IPS-18a (cell line): Measurements from ENCODE around the gene CFAP54.
"Not testable (repeated sequence)": the region's sequence is repeated elsewhere in the genome, so short reads cannot be mapped to it uniquely, and the experiment has no call there.

Experiments used
- H3K27ac ChIP-seq: one replicate; pipeline ENCODE4 v1.5.1; 2013; ENCODE audit warnings: low read length
- H3K27me3 ChIP-seq: one replicate; pipeline ENCODE4 v1.6.1; 2013; ENCODE audit warnings: mild to moderate bottlenecking, low read length; ENCODE audit not compliant: control insufficient read depth, insufficient read depth
- H3K36me3 ChIP-seq: one replicate; pipeline ENCODE4 v1.6.1; 2013; ENCODE audit warnings: low read depth, low read length; ENCODE audit not compliant: control insufficient read depth
- H3K4me1 ChIP-seq: one replicate; pipeline ENCODE4 v1.6.1; 2013; ENCODE audit warnings: low read depth, low read length; ENCODE audit not compliant: control insufficient read depth
- H3K4me3 ChIP-seq: one replicate; pipeline ENCODE4 v1.5.1; 2013; ENCODE audit warnings: low read length
- H3K9ac ChIP-seq: one replicate; pipeline ENCODE4 v1.6.1; 2013; ENCODE audit warnings: mild to moderate bottlenecking, low read length, moderate library complexity
- H3K9me3 ChIP-seq: one replicate; pipeline ENCODE4 v1.6.1; 2013; ENCODE audit warnings: low read depth, low read length; ENCODE audit not compliant: control insufficient read depth

Gene CFAP54

GRCh38 chr12:96585977-96586376, 96.6 kb downstream of the CFAP54 start:
- Histone ChIP-seq H3K4me3 (no peak overlapping the region), H3K36me3 (no peaks in the 10 kb centered on the region), H3K4me1 (no peaks in the 10 kb centered on the region), H3K9me3 (no peaks in the 10 kb centered on the region), H3K27me3 (no peaks in the 10 kb centered on the region), H3K27ac (no peak overlapping the region), H3K9ac (no peak overlapping the region)

- H3K9me3 ChIP-seq = no peaks in the 10 kb centered on the region
- no peaks in the 10 kb centered on the region for H3K27me3 ChIP-seq
- no peaks in the 10 kb centered on the region for H3K36me3 ChIP-seq
- H3K9ac ChIP-seq = no peak overlapping the region
- H3K27ac ChIP-seq = no peak overlapping the region
- H3K4me3 ChIP-seq = no peak overlapping the region
- H3K4me1 ChIP-seq = no peaks in the 10 kb centered on the region
Observed at GRCh38 chr12:96587691-96588090, 98.3 kb downstream of the CFAP54 start.

GRCh38 chr12:96590970-96591369, 101.6 kb downstream of the CFAP54 start:
- Histone ChIP-seq H3K4me3 (no peak overlapping the region), H3K36me3 (no peaks in the 10 kb centered on the region), H3K27me3 (no peaks in the 10 kb centered on the region), H3K27ac (no peak overlapping the region), H3K4me1 (no peaks in the 10 kb centered on the region), H3K9me3 (no peaks in the 10 kb centered on the region), H3K9ac (no peak overlapping the region)

- not testable (repeated sequence) for H3K27ac ChIP-seq, H3K9me3 ChIP-seq, H3K9ac ChIP-seq, H3K4me1 ChIP-seq, H3K4me3 ChIP-seq, H3K27me3 ChIP-seq, H3K36me3 ChIP-seq
Observed at GRCh38 chr12:96604374-96604773, 115.0 kb downstream of the CFAP54 start.

- no peaks in the 10 kb centered on the region for H3K27me3 ChIP-seq
- peaks cover 10% of the 10 kb centered on the region for H3K9me3 ChIP-seq
- H3K9ac ChIP-seq = no peak overlapping the region
- H3K4me3 ChIP-seq = no peak overlapping the region
- H3K36me3 ChIP-seq = no peaks in the 10 kb centered on the region
- no peak overlapping the region for H3K27ac ChIP-seq
- no peaks in the 10 kb centered on the region for H3K4me1 ChIP-seq
Observed at GRCh38 chr12:96605684-96606083, 116.3 kb downstream of the CFAP54 start.

GRCh38 chr12:96606134-96606533, 116.8 kb downstream of the CFAP54 start:
- no peak overlapping the region for H3K9ac ChIP-seq
- H3K27me3 ChIP-seq = no peaks in the 10 kb centered on the region
- H3K4me1 ChIP-seq = no peaks in the 10 kb centered on the region
- no peak overlapping the region for H3K4me3 ChIP-seq
- H3K36me3 ChIP-seq = no peaks in the 10 kb centered on the region
- peaks cover 10% of the 10 kb centered on the region for H3K9me3 ChIP-seq
- no peak overlapping the region for H3K27ac ChIP-seq

- Histone ChIP-seq H3K36me3 (no peaks in the 10 kb centered on the region), H3K4me3 (no peak overlapping the region), H3K9ac (no peak overlapping the region), H3K4me1 (no peaks in the 10 kb centered on the region), H3K9me3 (peaks cover 10% of the 10 kb centered on the region), H3K27ac (no peak overlapping the region), H3K27me3 (no peaks in the 10 kb centered on the region)
Observed at GRCh38 chr12:96606644-96607043, 117.3 kb downstream of the CFAP54 start.

- Histone ChIP-seq H3K4me3 (no peak overlapping the region), H3K36me3 (no peaks in the 10 kb centered on the region), H3K27ac (no peak overlapping the region), H3K9ac (no peak overlapping the region), H3K9me3 (no peaks in the 10 kb centered on the region), H3K4me1 (no peaks in the 10 kb centered on the region), H3K27me3 (no peaks in the 10 kb centered on the region)
Observed at GRCh38 chr12:96617178-96617577, 127.8 kb downstream of the CFAP54 start.

- Histone ChIP-seq H3K9ac (no peak overlapping the region), H3K9me3 (no peaks in the 10 kb centered on the region), H3K36me3 (no peaks in the 10 kb centered on the region), H3K4me3 (no peak overlapping the region), H3K27ac (no peak overlapping the region), H3K4me1 (peaks cover 12% of the 10 kb centered on the region), H3K27me3 (no peaks in the 10 kb centered on the region)
Observed at GRCh38 chr12:96623155-96623554, 133.8 kb downstream of the CFAP54 start.

- Histone ChIP-seq H3K9ac (no peak overlapping the region), H3K4me1 (peaks cover 12% of the 10 kb centered on the region), H3K4me3 (no peak overlapping the region), H3K27ac (no peak overlapping the region), H3K9me3 (no peaks in the 10 kb centered on the region), H3K27me3 (no peaks in the 10 kb centered on the region), H3K36me3 (no peaks in the 10 kb centered on the region)
Observed at GRCh38 chr12:96623656-96624217, 134.4 kb downstream of the CFAP54 start.

GRCh38 chr12:96635844-96636243, 146.5 kb downstream of the CFAP54 start:
- no peak overlapping the region for H3K4me3 ChIP-seq
- H3K36me3 ChIP-seq = no peaks in the 10 kb centered on the region
- H3K27me3 ChIP-seq = no peaks in the 10 kb centered on the region
- no peaks in the 10 kb centered on the region for H3K4me1 ChIP-seq
- no peak overlapping the region for H3K9ac ChIP-seq
- no peak overlapping the region for H3K27ac ChIP-seq
- no peaks in the 10 kb centered on the region for H3K9me3 ChIP-seq

- Histone ChIP-seq H3K9ac (no peak overlapping the region), H3K9me3 (no peaks in the 10 kb centered on the region), H3K27ac (no peak overlapping the region), H3K36me3 (no peaks in the 10 kb centered on the region), H3K4me1 (no peaks in the 10 kb centered on the region), H3K4me3 (no peak overlapping the region), H3K27me3 (no peaks in the 10 kb centered on the region)
Observed at GRCh38 chr12:96636895-96637294, 147.5 kb downstream of the CFAP54 start.
